Daoy (cell line): Measurements from ENCODE around the gene TMPRSS7. TPM values are rescaled to one million over a fixed set of nuclear protein-coding genes. Genes with fewer than 3 reads are reported as not detected.
"Not testable (repeated sequence)": the region's sequence is repeated elsewhere in the genome, so short reads cannot be mapped to it uniquely, and the experiment has no call there.

Experiments used
- DNase-seq: peaks from one replicate; pipeline ENCODE4 v3.0.0-alpha.2; 2015; ENCODE audit warnings: low read depth
- total RNA-seq: library from RNA; depleted of rRNA; stranded (reverse); fragments of >200 nt; shearing (Covaris generic); gene quantifications from 2 replicates; pipeline ENCODE4 v1.2.3, GENCODE V29; 2014

TMPRSS7 gene
- total RNA-seq, 1 experiment from 2014 or later, result not detected

GRCh38 chr3:112012205-112012992 is 22.1 kb upstream of the TMPRSS7 start:
- no peak for DNase-seq

- peak; percentile 82 for DNase-seq
These were observed 21.3 kb upstream of the TMPRSS7 start for GRCh38 chr3:112013058-112013783.

GRCh38 chr3:112013784-112014143 is 20.8 kb upstream of the TMPRSS7 start:
- DNase-seq, result no peak

GRCh38 chr3:112017091-112017490 is 17.4 kb upstream of the TMPRSS7 start:
- no peak for DNase-seq

GRCh38 chr3:112018712-112019111 is 15.8 kb upstream of the TMPRSS7 start:
- no peak for DNase-seq

GRCh38 chr3:112019716-112020115 is 14.8 kb upstream of the TMPRSS7 start:
- no peak for DNase-seq

- no peak for DNase-seq
These were observed 13.9 kb upstream of the TMPRSS7 start for GRCh38 chr3:112020674-112021085.

- DNase-seq, result no peak
These were observed 7.4 kb upstream of the TMPRSS7 start for GRCh38 chr3:112027142-112027541.

- DNase-seq, result no peak
These were observed 6.7 kb upstream of the TMPRSS7 start for GRCh38 chr3:112027826-112028225.

GRCh38 chr3:112030901-112031300 is 3.6 kb upstream of the TMPRSS7 start:
- DNase-seq, result no peak

GRCh38 chr3:112032098-112032731 is 2.3 kb upstream of the TMPRSS7 start:
- DNase-seq, result no peak

GRCh38 chr3:112035241-112035640 is 705 bp downstream of the TMPRSS7 start:
- no peak for DNase-seq

GRCh38 chr3:112037194-112037593 is 2.7 kb downstream of the TMPRSS7 start:
- not testable (repeated sequence) for DNase-seq

GRCh38 chr3:112038863-112039262 is 4.3 kb downstream of the TMPRSS7 start:
- DNase-seq, result no peak

- no peak for DNase-seq
These were observed 6.8 kb downstream of the TMPRSS7 start for GRCh38 chr3:112041321-112041720.

GRCh38 chr3:112042842-112043280 is 8.3 kb downstream of the TMPRSS7 start:
- no peak for DNase-seq

GRCh38 chr3:112043621-112044201 is 9.2 kb downstream of the TMPRSS7 start:
- peak; percentile 77 for DNase-seq

GRCh38 chr3:112046599-112046998 is 12.1 kb downstream of the TMPRSS7 start:
- DNase-seq, result no peak

GRCh38 chr3:112047264-112047663 is 12.7 kb downstream of the TMPRSS7 start:
- no peak for DNase-seq

- no peak for DNase-seq
These were observed 14.4 kb downstream of the TMPRSS7 start for GRCh38 chr3:112048911-112049310.

- no peak for DNase-seq
These were observed 18.7 kb downstream of the TMPRSS7 start for GRCh38 chr3:112053229-112053628.

GRCh38 chr3:112056451-112056929 is 22.0 kb downstream of the TMPRSS7 start:
- DNase-seq, result peak; percentile 42
